H9 (cell line): Measurements from ENCODE around the gene STYXL2. TPM values are rescaled to one million over a fixed set of nuclear protein-coding genes. Genes with fewer than 3 reads are reported as not detected.

Experiments used
- DNase-seq: peaks from one replicate; pipeline ENCODE4 v3.0.0-alpha.2; 2017
- H2AFZ ChIP-seq: one replicate; pipeline ENCODE4 v1.6.1; 2013; ENCODE audit warnings: mild to moderate bottlenecking, low read length, control low read depth, moderate library complexity
- H2AK5ac ChIP-seq: 2 replicates; pipeline ENCODE4 v1.6.1; 2013; ENCODE audit warnings: low read length, control low read depth, mixed read lengths; ENCODE audit not compliant: insufficient read length
- H2BK120ac ChIP-seq: one replicate; pipeline ENCODE4 v1.6.1; 2013; ENCODE audit warnings: low read depth, mild to moderate bottlenecking, low read length, control low read depth, inconsistent platforms; ENCODE audit not compliant: poor library complexity, severe bottlenecking
- H2BK12ac ChIP-seq: 2 replicates; pipeline ENCODE4 v1.6.1; 2013; ENCODE audit warnings: low read length, control low read depth, mixed read lengths, low read depth; ENCODE audit not compliant: insufficient read length
- H2BK15ac ChIP-seq: 2 replicates; pipeline ENCODE4 v1.6.1; 2013; ENCODE audit warnings: low read depth, low read length, control low read depth
- H2BK20ac ChIP-seq: one replicate; pipeline ENCODE4 v1.6.1; 2013; ENCODE audit warnings: low read depth, mild to moderate bottlenecking, low read length, control low read depth, inconsistent platforms; ENCODE audit not compliant: poor library complexity, severe bottlenecking
- H2BK5ac ChIP-seq: 2 replicates; pipeline ENCODE4 v1.6.1; 2013; ENCODE audit warnings: low read length, control low read depth, mixed read lengths; ENCODE audit not compliant: insufficient read length
- H3K14ac ChIP-seq: 2 replicates; pipeline ENCODE4 v1.6.1; 2013; ENCODE audit warnings: low read length, control low read depth; ENCODE audit not compliant: insufficient read depth
- H3K18ac ChIP-seq: 2 replicates; pipeline ENCODE4 v1.6.1; 2013; ENCODE audit warnings: low read depth, mild to moderate bottlenecking, mixed read lengths, low read length, control low read depth; ENCODE audit not compliant: insufficient read length
- H3K23ac ChIP-seq: 2 replicates; pipeline ENCODE4 v1.6.1; 2013; ENCODE audit warnings: low read length, control low read depth, mixed read lengths, low read depth; ENCODE audit not compliant: insufficient read length
- H3K23me2 ChIP-seq: 2 replicates; pipeline ENCODE4 v1.6.1; 2013; ENCODE audit warnings: low read depth, mild to moderate bottlenecking, mixed read lengths, low read length, control low read depth; ENCODE audit not compliant: insufficient read length, poor library complexity, severe bottlenecking
- H3K27ac ChIP-seq: 2 replicates; pipeline ENCODE4 v1.5.1; 2013; ENCODE audit warnings: low read length, control low read depth, mixed read lengths, low read depth; ENCODE audit not compliant: insufficient read length
- H3K27me3 ChIP-seq: 2 replicates; pipeline ENCODE4 v1.6.1; 2013; ENCODE audit warnings: low read length, control low read depth, inconsistent platforms; ENCODE audit not compliant: insufficient read depth
- H3K4ac ChIP-seq: 2 replicates; pipeline ENCODE4 v1.6.1; 2013; ENCODE audit warnings: low read depth, mild to moderate bottlenecking, control low read depth, inconsistent platforms, low read length, moderate library complexity
- H3K4me1 ChIP-seq: 2 replicates; pipeline ENCODE4 v1.6.1; 2013; ENCODE audit warnings: low read length, control low read depth, inconsistent platforms; ENCODE audit not compliant: insufficient read depth
- H3K4me2 ChIP-seq: 2 replicates; pipeline ENCODE4 v1.6.1; 2013; ENCODE audit warnings: low read length, control low read depth, mixed read lengths; ENCODE audit not compliant: insufficient read length, insufficient read depth
- H3K56ac ChIP-seq: 2 replicates; pipeline ENCODE4 v1.6.1; 2013; ENCODE audit warnings: low read depth, mild to moderate bottlenecking, mixed read lengths, low read length, control low read depth; ENCODE audit not compliant: insufficient read length
- H3K79me1 ChIP-seq: 2 replicates; pipeline ENCODE4 v1.6.1; 2013; ENCODE audit warnings: low read depth, mild to moderate bottlenecking, moderate library complexity, low read length, control low read depth, inconsistent platforms; ENCODE audit not compliant: insufficient read depth, poor library complexity, severe bottlenecking
- H3K79me2 ChIP-seq: 2 replicates; pipeline ENCODE4 v1.6.1; 2013; ENCODE audit warnings: low read length, control low read depth, inconsistent platforms; ENCODE audit not compliant: insufficient read depth
- H3K9ac ChIP-seq: 2 replicates; pipeline ENCODE4 v1.6.1; 2013; ENCODE audit warnings: low read length, control low read depth, mixed read lengths; ENCODE audit not compliant: insufficient read length; ENCODE audit errors: extremely low read depth
- H3K9me3 ChIP-seq: one replicate; pipeline ENCODE4 v1.6.1; 2013; ENCODE audit warnings: low read depth, low read length, inconsistent platforms; ENCODE audit not compliant: control insufficient read depth
- H3T11ph ChIP-seq: one replicate; pipeline ENCODE4 v1.6.1; 2013; ENCODE audit warnings: mild to moderate bottlenecking, low read length, control low read depth, inconsistent platforms
- H4K20me1 ChIP-seq: one replicate; pipeline ENCODE4 v1.6.1; 2013; ENCODE audit not compliant: control insufficient read depth, insufficient read length, insufficient read depth
- H4K5ac ChIP-seq: 2 replicates; pipeline ENCODE4 v1.6.1; 2013; ENCODE audit warnings: low read depth, mild to moderate bottlenecking, mixed read lengths, low read length, control low read depth; ENCODE audit not compliant: insufficient read length
- H4K8ac ChIP-seq: replicated peaks from 2 replicates; pipeline ENCODE4 v1.6.1; 2013; ENCODE audit warnings: low read length, control low read depth, mixed read lengths, low read depth; ENCODE audit not compliant: insufficient read length
- H4K91ac ChIP-seq: 2 replicates; pipeline ENCODE4 v1.6.1; 2013; ENCODE audit warnings: low read depth, mild to moderate bottlenecking, moderate library complexity, mixed read lengths, low read length, control low read depth; ENCODE audit not compliant: insufficient read length
- H3K27ac Mint-ChIP-seq, 3 experiments: 2 replicates in 2 of 3; 3 replicates in 1 of 3; pipeline ENCODE4 v1.8.0; 2020 to 2021; ENCODE audit warnings: mixed read lengths in 3 of 3, mild to moderate bottlenecking in 1 of 3, moderate library complexity in 1 of 3
- H3K27me3 Mint-ChIP-seq: 2 replicates; pipeline ENCODE4 v1.8.0; 2021; ENCODE audit warnings: low read depth, mild to moderate bottlenecking, moderate library complexity, mixed read lengths
- H3K36me3 Mint-ChIP-seq, 3 experiments: 2 replicates in 2 of 3; 3 replicates in 1 of 3; pipeline ENCODE4 v1.8.0; 2020 to 2021; ENCODE audit warnings: low read depth in 3 of 3, mixed read lengths in 3 of 3; ENCODE audit not compliant: insufficient read depth in 1 of 3
- H3K4me1 Mint-ChIP-seq, 2 experiments: 2 replicates each; pipeline ENCODE4 v1.8.0; 2020; ENCODE audit warnings: mixed read lengths in 2 of 2
- H3K4me3 Mint-ChIP-seq, 2 experiments: 2 replicates in 1 of 2; 3 replicates in 1 of 2; pipeline ENCODE4 v1.8.0; 2020 to 2021; ENCODE audit warnings: mild to moderate bottlenecking in 2 of 2, mixed read lengths in 2 of 2, moderate library complexity in 1 of 2
- H3K9me3 Mint-ChIP-seq, 2 experiments: 2 replicates in 1 of 2; 3 replicates in 1 of 2; pipeline ENCODE4 v1.8.0; 2020; ENCODE audit warnings: mild to moderate bottlenecking in 2 of 2, mixed read lengths in 2 of 2, moderate library complexity in 1 of 2
- CTCF ChIP-seq: fragments of 200-600 bp; sonication (generic); conservative IDR thresholded peaks from 3 replicates; pipeline ENCODE4 v1.8.0; 2021; ENCODE audit warnings: antibody characterized with exemption, mild to moderate bottlenecking
- WGBS: extraction: QIAGEN DNeasy Blood & Tissue Kit; methylation state at CpG from one replicate; pipeline ENCODE4 v1.1.7; 2013; ENCODE audit warnings: missing lambda C conversion rate, low lambda C conversion rate, mixed read lengths; ENCODE audit not compliant: insufficient read length; ENCODE audit errors: extremely low coverage; 5-methylcytosine and 5-hydroxymethylcytosine counted together
- total RNA-seq: library from RNA; stranded (reverse); gene quantifications from 2 replicates; pipeline ENCODE4 v1.2.1, GENCODE V29; 2021

The STYXL2 gene
- total RNA-seq, 1 experiment from 2014 or later, result 0.09 TPM

DNA sequence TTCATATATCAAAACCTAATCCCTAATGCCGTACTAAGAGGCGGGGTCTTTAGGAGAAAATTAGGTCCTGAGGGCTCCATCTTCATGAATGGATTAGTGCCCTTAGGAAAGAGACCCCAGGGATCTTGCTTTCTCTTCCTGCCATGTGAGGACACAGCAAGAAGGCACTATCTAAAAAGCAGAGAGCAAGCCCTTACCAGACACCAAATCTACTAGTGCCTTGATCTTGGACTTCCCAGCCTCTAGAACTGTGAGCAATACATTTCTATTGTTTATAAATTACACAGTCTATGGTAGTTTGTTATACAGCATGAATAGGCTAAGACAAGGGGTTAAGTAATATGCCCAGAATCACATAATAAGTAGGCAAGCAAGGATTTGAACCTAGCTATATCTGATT is 42.9 kb downstream of the STYXL2 start:
- no peak overlapping the region for H3T11ph ChIP-seq
- H3K9me3 ChIP-seq, result no peaks in the 10 kb centered on the region
- H3K14ac ChIP-seq, result no peak overlapping the region
- no peak overlapping the region for H3K9ac ChIP-seq
- H3K27me3 ChIP-seq, result no peaks in the 10 kb centered on the region
- no peak for TF ChIP-seq CTCF
- no peaks in the 10 kb centered on the region for H3K23me2 ChIP-seq
- Mint-ChIP-seq H3K9me3 (peaks cover 4 to 6% of the 10 kb centered on the region in 2 experiments; a peak in 4 of 5 replicates), H3K4me3 (peak overlapping the region in 1 of 2 experiments; percentile 51; a peak in 1 of 5 replicates), H3K4me1 (peaks cover 48 to 54% of the 10 kb centered on the region in 2 experiments), H3K36me3 (peaks cover 0 to 4% (median 4%) of the 10 kb centered on the region in 3 experiments; a peak in 3 of 7 replicates), H3K27ac (no peak overlapping the region), H3K27me3 (peaks cover 1% of the 10 kb centered on the region; the same call in 1 of the 2 replicates)
- H3K27ac ChIP-seq, result no peak overlapping the region
- no peak overlapping the region for H4K8ac ChIP-seq
- H3K4me2 ChIP-seq, result no peak overlapping the region
- no peaks in the 10 kb centered on the region for H3K79me1 ChIP-seq
- no peak overlapping the region for H3K23ac ChIP-seq
- H2AFZ ChIP-seq, result no peak overlapping the region
- no peak overlapping the region for H4K5ac ChIP-seq
- peaks cover 8% of the 10 kb centered on the region for H3K4me1 ChIP-seq
- H4K20me1 ChIP-seq, result no peaks in the 10 kb centered on the region
- H3K56ac ChIP-seq, result no peak overlapping the region
- H2BK120ac ChIP-seq, result no peak overlapping the region
- no peak overlapping the region for H2BK5ac ChIP-seq
- no peaks in the 10 kb centered on the region for H3K79me2 ChIP-seq
- H4K91ac ChIP-seq, result no peak overlapping the region
- H2AK5ac ChIP-seq, result no peak overlapping the region
- no peak overlapping the region for H3K4ac ChIP-seq
- H2BK15ac ChIP-seq, result no peak overlapping the region
- no peak overlapping the region for H2BK12ac ChIP-seq
- no peak overlapping the region for H2BK20ac ChIP-seq
- no peak for DNase-seq
- WGBS, result no CpG with 5 or more reads among the region's 2 CpGs
- H3K18ac ChIP-seq, result no peak overlapping the region
